GM12878 (cell line): ENCODE data around the gene PLEKHM3. TPM values are rescaled to one million over a fixed set of nuclear protein-coding genes. Genes with fewer than 3 reads are reported as not detected.

Experiments used
- ATAC-seq: fragments of 200-7000 bp; cut with Tn5 transposase; 3 replicates; pipeline ENCODE4 v1.9.1; 2020; ENCODE audit warnings: mild to moderate bottlenecking, moderate library complexity
- BruUV-seq: library from RNA; stranded (reverse); fragments of 400-500 nt; replicated peaks from 2 replicates; lab custom pipeline; 2021; lab: Mats Ljungman, UMichigan
- CTCF ChIA-PET: fragments of 300-600 bp; sonication (Branson Sonifier 250); formaldehyde crosslinking; extraction: SDS; loops from one replicate; lab custom pipeline; 2021; ENCODE audit warnings: inconsistent platforms; lab: Yijun Ruan, JAX
- POLR2A ChIA-PET: fragments of 350-600 bp; formaldehyde crosslinking; extraction: SDS; loops from one replicate; lab custom pipeline; 2021; ENCODE audit warnings: inconsistent platforms; lab: Charles Lee
- RAD21 ChIA-PET: fragments of 300-600 bp; sonication (Branson Sonifier 250); formaldehyde crosslinking; loops from one replicate; lab custom pipeline; 2023; ENCODE audit warnings: antibody characterized with exemption; ENCODE audit not compliant: unreplicated experiment; lab: Charles Lee
- SMC1A ChIA-PET: fragments of 300-600 bp; sonication (Branson Sonifier 250); formaldehyde crosslinking; loops from one replicate; lab custom pipeline; 2023; ENCODE audit not compliant: unreplicated experiment, uncharacterized antibody; lab: Charles Lee
- DNase-seq: peaks from one replicate; pipeline ENCODE4 v3.0.0-alpha.2; 2011; ENCODE audit warnings: low read depth, low spot score
- FAIRE-seq: peaks from 3 replicates; lab custom pipeline; 2011; peaks lifted over from hg19 to GRCh38; lab: Jason Lieb, UNC
- H2AFZ ChIP-seq: 2 replicates; pipeline ENCODE4 v1.6.0; 2011; ENCODE audit warnings: low read depth, low read length, control low read depth; ENCODE audit not compliant: control insufficient read depth
- H3K27ac ChIP-seq: 2 replicates; pipeline ENCODE4 v1.5.1; 2011; ENCODE audit warnings: control low read depth; ENCODE audit not compliant: control insufficient read depth, insufficient read depth
- H3K27me3 ChIP-seq, 2 experiments: replicated peaks in 1 of 2; 2 replicates each; pipeline versions ENCODE4 v1.6.0 to v1.6.1; 2011; ENCODE audit warnings: low read length in 1 of 2; ENCODE audit not compliant: control insufficient read depth in 2 of 2, insufficient read depth in 2 of 2
- H3K36me3 ChIP-seq, 2 experiments: 2 replicates each; pipeline ENCODE4 v1.5.1; 2011; ENCODE audit warnings: low read length in 1 of 2; ENCODE audit not compliant: control insufficient read depth in 2 of 2, insufficient read depth in 2 of 2
- H3K4me1 ChIP-seq: 2 replicates; pipeline ENCODE4 v1.6.1; 2011; ENCODE audit warnings: mild to moderate bottlenecking, low read length, moderate library complexity, mixed read lengths; ENCODE audit not compliant: control insufficient read depth, insufficient read depth
- H3K4me2 ChIP-seq: 2 replicates; pipeline ENCODE4 v1.6.0; 2011; ENCODE audit warnings: control low read depth; ENCODE audit not compliant: control insufficient read depth, insufficient read depth
- H3K4me3 ChIP-seq: fragments of 200-600 bp; sonication (generic); 2 replicates; pipeline ENCODE4 v1.5.1; 2016
- H3K79me2 ChIP-seq: 2 replicates; pipeline ENCODE4 v1.6.0; 2011; ENCODE audit warnings: low read length; ENCODE audit not compliant: control insufficient read depth, insufficient read depth
- H3K9ac ChIP-seq: 2 replicates; pipeline ENCODE4 v1.8.0; 2011; ENCODE audit warnings: low read length, control low read depth, mixed read lengths; ENCODE audit not compliant: control insufficient read depth, insufficient read depth
- H3K9me3 ChIP-seq: replicated peaks from 3 replicates; pipeline ENCODE4 v1.5.1; 2011; ENCODE audit warnings: mild to moderate bottlenecking, low read length; ENCODE audit not compliant: control insufficient read depth, insufficient read depth
- H4K20me1 ChIP-seq: 2 replicates; pipeline ENCODE4 v1.6.0; 2011; ENCODE audit not compliant: control insufficient read depth, insufficient read depth
- CBX5 ChIP-seq: sonication (generic); IDR thresholded peaks from 2 replicates; pipeline ENCODE4 v1.6.1; 2016; ENCODE audit warnings: low read depth, moderate library complexity, mild to moderate bottlenecking, inconsistent platforms
- CHD4 ChIP-seq: fragments of 200-600 bp; sonication (generic); IDR thresholded peaks from 2 replicates; pipeline ENCODE4 v1.6.1; 2016; ENCODE audit warnings: mild to moderate bottlenecking
- EGR1 ChIP-seq, 2 experiments: IDR thresholded peaks; 1 replicate in 1 of 2; 2 replicates in 1 of 2; pipeline ENCODE4 v1.6.1; 2011 to 2012; ENCODE audit warnings: low read depth in 2 of 2, low read length in 2 of 2, borderline replicate concordance in 1 of 2, mild to moderate bottlenecking in 1 of 2, moderate library complexity in 1 of 2
- GATAD2B ChIP-seq: fragments of 450-650 bp; conservative IDR thresholded peaks from 2 replicates; pipeline ENCODE4 v1.6.1; 2017; ENCODE audit warnings: low read depth, mild to moderate bottlenecking, moderate library complexity
- JUNB ChIP-seq: IDR thresholded peaks from 2 replicates; pipeline ENCODE4 v1.6.1; 2016; ENCODE audit warnings: antibody characterized with exemption, mild to moderate bottlenecking
- NRF1 ChIP-seq: conservative IDR thresholded peaks from 2 replicates; pipeline ENCODE4 v1.6.1; 2011; ENCODE audit warnings: mild to moderate bottlenecking, low read depth, low read length, improper control_type of control experiment
- RAD51 ChIP-seq: fragments of 450-650 bp; IDR thresholded peaks from 2 replicates; pipeline ENCODE4 v1.6.1; 2016; ENCODE audit warnings: moderate library complexity, mild to moderate bottlenecking, inconsistent platforms
- RB1 ChIP-seq: fragments of 450-650 bp; formaldehyde crosslinking; IDR thresholded peaks from 2 replicates; pipeline ENCODE4 v1.6.1; 2017; ENCODE audit warnings: mild to moderate bottlenecking, borderline replicate concordance
- RBBP5 ChIP-seq: fragments of 200-600 bp; sonication (generic); conservative IDR thresholded peaks from 2 replicates; pipeline ENCODE4 v1.6.1; 2016
- SIX5 ChIP-seq: IDR thresholded peaks from 2 replicates; pipeline ENCODE4 v1.6.1; 2011; ENCODE audit warnings: mild to moderate bottlenecking, low read depth, low read length, moderate library complexity; ENCODE audit not compliant: severe bottlenecking
- SUPT20H ChIP-seq: IDR thresholded peaks from 2 replicates; pipeline ENCODE4 v1.6.1; 2011; ENCODE audit warnings: low read depth, mild to moderate bottlenecking, low read length, moderate library complexity, borderline replicate concordance; ENCODE audit not compliant: control insufficient read depth
- TBL1XR1 ChIP-seq: IDR thresholded peaks from 2 replicates; pipeline ENCODE4 v1.6.1; 2012; ENCODE audit warnings: low read depth, low read length, improper control_type of control experiment
- ZNF207 ChIP-seq: fragments of 450-650 bp; IDR thresholded peaks from 2 replicates; pipeline ENCODE4 v1.6.1; 2014; ENCODE audit warnings: antibody characterized with exemption, mild to moderate bottlenecking, borderline replicate concordance
- ZNF217 ChIP-seq: fragments of 450-650 bp; IDR thresholded peaks from 2 replicates; pipeline ENCODE4 v1.6.1; 2017; ENCODE audit warnings: antibody characterized with exemption, mild to moderate bottlenecking
- ZNF274 ChIP-seq: IDR thresholded peaks from one replicate; pipeline ENCODE4 v1.8.0; 2011; ENCODE audit not compliant: insufficient read length, insufficient read depth
- WGBS: methylation state at CpG from one replicate; pipeline ENCODE4 v1.1.6; 2016; ENCODE audit warnings: low lambda C conversion rate; ENCODE audit not compliant: insufficient replicate concordance, insufficient coverage; ENCODE audit errors: missing lambda C conversion rate; 5-methylcytosine and 5-hydroxymethylcytosine counted together
- in situ Hi-C: fragments of 300-500 bp; cut with MboI; formaldehyde crosslinking; loops from 9 replicates; pipeline ENCODE4 v1.14.3; 2018; ENCODE audit warnings: mixed read lengths
- intact Hi-C: fragments of 100-400 bp; cut with micrococcal nuclease; formaldehyde crosslinking; loops from one replicate; pipeline ENCODE4 v1.14.2; 2022; ENCODE audit not compliant: unreplicated experiment
- polyA plus RNA-seq, 11 experiments: library from polyadenylated mRNA; depleted of rRNA in 4 of 11; unstranded in 6 of 11; stranded (reverse) in 5 of 11; fragments of >200 nt; fragmentation: Nextera tagmentation in 4 of 11; fragmentation: Illumina TruSeq in 1 of 11; extraction: Ambion mirVana in 4 of 11; extraction: Trizol in 1 of 11; gene quantifications; 1 replicate in 1 of 11; 2 replicates in 10 of 11; pipeline versions ENCODE4 v1.2.1 to v1.2.3, GENCODE V29; 2011 to 2016; ENCODE audit warnings: inconsistent platforms in 2 of 11, missing spikeins in 2 of 11, low read depth in 1 of 11
- total RNA-seq, 4 experiments: library from RNA; depleted of rRNA in 3 of 4; stranded (reverse); fragments of >200 nt in 3 of 4; fragmentation: Illumina TruSeq in 1 of 4; extraction: Trizol in 1 of 4; gene quantifications; 2 replicates each; pipeline versions ENCODE4 v1.2.1 to v1.2.3, GENCODE V29; 2013 to 2021
- TF ChIP-seq, protein P1 (sequence below): fragments of 150-350 bp; IDR thresholded peaks from 2 replicates; pipeline ENCODE4 v1.6.1; 2016; ENCODE audit warnings: low read depth, low read length
- TF ChIP-seq, protein P2 (sequence below): IDR thresholded peaks from 2 replicates; pipeline ENCODE4 v1.6.1; 2012; ENCODE audit warnings: low read depth, low read length, improper control_type of control experiment
- TF ChIP-seq, protein P3 (sequence below): fragments of 450-650 bp; IDR thresholded peaks from 2 replicates; pipeline ENCODE4 v1.6.1; 2018; ENCODE audit warnings: mild to moderate bottlenecking, low read depth, moderate library complexity; ENCODE audit not compliant: partially characterized antibody

The PLEKHM3 gene
- total and polyA plus RNA-seq, 10 of the 15 experiments (the other 5 are each of a cell fraction or from before 2014, with no cell fraction given) = 1.4 to 5.6 (median 3.0) TPM

DNA sequence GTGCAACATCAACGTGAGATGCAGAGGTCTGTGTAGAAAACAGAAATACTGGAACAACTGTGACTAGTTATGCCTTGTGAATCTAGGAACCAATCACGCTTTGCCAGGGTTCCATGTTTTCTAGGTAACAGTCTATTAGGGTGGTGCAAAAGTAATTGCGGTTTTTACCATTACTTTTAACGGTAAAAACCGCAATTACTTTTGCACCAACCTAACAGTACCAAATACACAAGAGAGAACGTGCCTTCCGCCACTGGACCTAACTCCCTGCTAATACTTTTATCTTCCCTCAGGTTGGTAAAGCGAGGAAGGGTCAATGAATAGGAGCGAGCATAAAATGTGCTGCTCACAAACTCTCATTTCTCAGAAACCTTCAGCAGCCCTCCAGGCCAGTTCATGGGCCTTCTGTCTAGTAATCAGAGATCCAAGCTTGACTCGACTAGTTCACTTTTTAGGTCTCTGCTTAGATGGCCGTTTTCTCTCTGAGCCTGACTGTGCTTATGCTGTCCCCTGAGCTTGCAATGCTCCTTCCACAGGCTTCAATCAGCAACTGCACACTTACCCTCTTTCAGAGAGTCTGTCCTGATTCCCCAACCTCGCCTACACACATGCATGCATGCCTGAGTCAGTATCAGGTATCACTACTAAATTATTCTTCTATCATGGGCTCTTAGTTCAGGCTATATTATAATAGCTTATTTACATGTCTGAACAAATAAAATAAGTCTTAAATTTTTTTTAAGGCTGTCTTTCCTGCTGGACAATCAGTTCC is 47.0 kb downstream of the PLEKHM3 start:
- no peak for ATAC-seq
- ChIA-PET POLR2A (interaction anchor here (0.6 kb wide), 1 partner anchor 438 kb away, joined by 4 read pairs; no protein-coding TSS in a partner anchor), CTCF (interaction anchor here (0.8 to 10.2 kb wide), 4 partner anchors 9 to 231 kb away, joined by 3 to 183 read pairs (median 7); no protein-coding TSS in a partner anchor), RAD21 (no interaction called here), SMC1A (interaction anchor here (16.1 kb wide), 1 partner anchor 231 kb away, joined by 190 read pairs; no protein-coding TSS in a partner anchor)
- Histone ChIP-seq H3K79me2 (no peaks in the 10 kb centered on the region), H2AFZ (no peak overlapping the region), H3K9ac (no peak overlapping the region), H3K4me1 (peaks cover 4% of the 10 kb centered on the region; the same call in 1 of the 2 replicates), H3K4me3 (no peak overlapping the region), H4K20me1 (no peaks in the 10 kb centered on the region), H3K4me2 (no peak overlapping the region), H3K27me3 (no peaks in the 10 kb centered on the region), H3K36me3 (peaks cover 0 to 1% of the 10 kb centered on the region in 2 experiments; a peak in 1 of 4 replicates), H3K9me3 (no peaks in the 10 kb centered on the region), H3K27ac (no peak overlapping the region)
- no peak for DNase-seq
- no peak for FAIRE-seq
- in situ Hi-C loops = loop anchor here (10.0 kb wide), 1 partner anchor 234 kb away; no protein-coding TSS in a partner anchor
- no TSS peak for BruUV-seq
- intact Hi-C loops = no loop called here
- 79% methylated on average over 12 of the region's 12 CpGs for WGBS
- TF ChIP-seq, protein P1, sequence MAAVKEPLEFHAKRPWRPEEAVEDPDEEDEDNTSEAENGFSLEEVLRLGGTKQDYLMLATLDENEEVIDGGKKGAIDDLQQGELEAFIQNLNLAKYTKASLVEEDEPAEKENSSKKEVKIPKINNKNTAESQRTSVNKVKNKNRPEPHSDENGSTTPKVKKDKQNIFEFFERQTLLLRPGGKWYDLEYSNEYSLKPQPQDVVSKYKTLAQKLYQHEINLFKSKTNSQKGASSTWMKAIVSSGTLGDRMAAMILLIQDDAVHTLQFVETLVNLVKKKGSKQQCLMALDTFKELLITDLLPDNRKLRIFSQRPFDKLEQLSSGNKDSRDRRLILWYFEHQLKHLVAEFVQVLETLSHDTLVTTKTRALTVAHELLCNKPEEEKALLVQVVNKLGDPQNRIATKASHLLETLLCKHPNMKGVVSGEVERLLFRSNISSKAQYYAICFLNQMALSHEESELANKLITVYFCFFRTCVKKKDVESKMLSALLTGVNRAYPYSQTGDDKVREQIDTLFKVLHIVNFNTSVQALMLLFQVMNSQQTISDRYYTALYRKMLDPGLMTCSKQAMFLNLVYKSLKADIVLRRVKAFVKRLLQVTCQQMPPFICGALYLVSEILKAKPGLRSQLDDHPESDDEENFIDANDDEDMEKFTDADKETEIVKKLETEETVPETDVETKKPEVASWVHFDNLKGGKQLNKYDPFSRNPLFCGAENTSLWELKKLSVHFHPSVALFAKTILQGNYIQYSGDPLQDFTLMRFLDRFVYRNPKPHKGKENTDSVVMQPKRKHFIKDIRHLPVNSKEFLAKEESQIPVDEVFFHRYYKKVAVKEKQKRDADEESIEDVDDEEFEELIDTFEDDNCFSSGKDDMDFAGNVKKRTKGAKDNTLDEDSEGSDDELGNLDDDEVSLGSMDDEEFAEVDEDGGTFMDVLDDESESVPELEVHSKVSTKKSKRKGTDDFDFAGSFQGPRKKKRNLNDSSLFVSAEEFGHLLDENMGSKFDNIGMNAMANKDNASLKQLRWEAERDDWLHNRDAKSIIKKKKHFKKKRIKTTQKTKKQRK = no peak
- TF ChIP-seq NRF1 (no peak), GATAD2B (no peak), ZNF217 (no peak), SIX5 (no peak), CHD4 (no peak), JUNB (no peak), TBL1XR1 (no peak), EGR1 (IDR thresholded peaks at IDR 0.05; ENCODE audit: borderline replicate concordance in 1 of 2, low read depth in 2 of 2, low read length in 2 of 2) (no peak), RBBP5 (no peak), CBX5 (no peak), RAD51 (no peak), SUPT20H (no peak), ZNF274 (no peak), RB1 (no peak), ZNF207 (no peak)
- TF ChIP-seq, protein P2, sequence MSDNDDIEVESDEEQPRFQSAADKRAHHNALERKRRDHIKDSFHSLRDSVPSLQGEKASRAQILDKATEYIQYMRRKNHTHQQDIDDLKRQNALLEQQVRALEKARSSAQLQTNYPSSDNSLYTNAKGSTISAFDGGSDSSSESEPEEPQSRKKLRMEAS = no peak
- TF ChIP-seq, protein P3, sequence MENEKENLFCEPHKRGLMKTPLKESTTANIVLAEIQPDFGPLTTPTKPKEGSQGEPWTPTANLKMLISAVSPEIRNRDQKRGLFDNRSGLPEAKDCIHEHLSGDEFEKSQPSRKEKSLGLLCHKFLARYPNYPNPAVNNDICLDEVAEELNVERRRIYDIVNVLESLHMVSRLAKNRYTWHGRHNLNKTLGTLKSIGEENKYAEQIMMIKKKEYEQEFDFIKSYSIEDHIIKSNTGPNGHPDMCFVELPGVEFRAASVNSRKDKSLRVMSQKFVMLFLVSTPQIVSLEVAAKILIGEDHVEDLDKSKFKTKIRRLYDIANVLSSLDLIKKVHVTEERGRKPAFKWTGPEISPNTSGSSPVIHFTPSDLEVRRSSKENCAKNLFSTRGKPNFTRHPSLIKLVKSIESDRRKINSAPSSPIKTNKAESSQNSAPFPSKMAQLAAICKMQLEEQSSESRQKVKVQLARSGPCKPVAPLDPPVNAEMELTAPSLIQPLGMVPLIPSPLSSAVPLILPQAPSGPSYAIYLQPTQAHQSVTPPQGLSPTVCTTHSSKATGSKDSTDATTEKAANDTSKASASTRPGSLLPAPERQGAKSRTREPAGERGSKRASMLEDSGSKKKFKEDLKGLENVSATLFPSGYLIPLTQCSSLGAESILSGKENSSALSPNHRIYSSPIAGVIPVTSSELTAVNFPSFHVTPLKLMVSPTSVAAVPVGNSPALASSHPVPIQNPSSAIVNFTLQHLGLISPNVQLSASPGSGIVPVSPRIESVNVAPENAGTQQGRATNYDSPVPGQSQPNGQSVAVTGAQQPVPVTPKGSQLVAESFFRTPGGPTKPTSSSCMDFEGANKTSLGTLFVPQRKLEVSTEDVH = no peak
